Activated T-helper 1 cell treated with anti-CD3 and anti-CD28 coated beads, Interleukin-2, amount 50 U/mL, for 16 hours (primary cell): ENCODE measurements around the gene VWA2.

Experiments
- DNase-seq, 2 donors: peaks; one replicate each; pipeline ENCODE4 v3.0.0-alpha.2; 2020; ENCODE audit warnings: low read depth in 1 of 2, low spot score in 1 of 2

The VWA2 gene

DNA sequence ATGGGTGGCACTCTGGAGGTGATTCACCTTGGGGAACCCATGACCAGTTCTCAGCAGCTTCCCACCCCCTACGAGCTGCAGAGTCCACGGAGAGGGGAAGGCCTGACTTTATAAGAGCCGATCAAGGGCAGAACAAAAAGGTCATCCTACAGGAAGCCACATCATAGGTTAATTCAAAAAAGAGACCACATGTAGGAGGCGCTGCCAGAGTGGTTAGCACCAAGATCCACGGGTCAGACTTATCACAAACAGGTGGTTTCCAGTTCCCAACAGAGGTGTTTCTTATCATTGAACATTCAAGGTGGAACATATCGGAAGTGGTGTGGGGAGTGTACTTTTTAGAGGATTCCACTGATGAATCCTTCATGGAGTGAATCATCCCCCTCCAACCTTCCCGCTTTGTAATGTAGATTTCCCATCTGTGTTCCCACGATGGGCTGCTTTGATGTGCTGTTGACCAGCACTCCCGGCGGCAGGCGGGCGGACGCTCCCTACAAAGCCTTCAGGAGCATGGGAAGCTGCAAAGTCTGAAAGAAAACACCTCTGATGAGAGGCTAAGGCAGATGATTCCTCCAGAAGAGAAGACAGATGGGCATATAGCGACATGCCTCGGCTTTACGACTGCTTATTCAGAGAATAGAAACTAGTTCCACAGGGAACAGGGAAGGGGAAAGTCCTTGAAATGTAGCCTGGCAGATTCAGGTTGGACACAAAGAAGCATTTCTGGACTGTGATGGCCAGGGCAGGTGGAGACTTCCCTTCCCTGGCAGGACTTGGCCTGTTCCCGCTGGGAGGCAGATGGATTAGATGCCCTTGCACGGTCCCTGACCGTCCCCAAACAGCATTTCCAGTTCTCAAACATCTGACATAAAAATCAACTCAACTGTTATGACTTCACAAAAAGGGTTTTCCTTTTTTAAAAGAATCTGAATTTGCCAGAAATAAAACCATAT is 98.7 kb downstream of the VWA2 start:
- DNase-seq = no peak

DNA sequence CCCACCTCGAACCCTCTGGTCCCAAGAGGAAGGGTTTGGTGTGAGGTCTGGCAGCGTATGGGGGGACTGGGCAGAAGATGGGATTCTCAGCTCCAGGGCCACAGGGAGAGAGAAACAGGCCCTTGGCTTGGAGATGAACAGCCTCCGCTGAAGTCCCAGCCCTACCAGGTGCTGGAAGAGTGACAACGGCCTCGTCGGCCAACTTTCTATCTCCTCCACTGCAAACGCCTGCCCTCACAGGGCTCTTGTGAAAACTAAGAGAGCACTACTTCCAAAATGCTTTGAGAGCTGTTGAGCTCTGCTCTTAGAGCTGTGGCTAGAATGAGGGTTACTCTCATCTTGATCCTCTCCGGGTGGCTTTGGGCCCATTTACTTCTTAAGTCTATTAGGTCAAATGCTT is 101.8 kb downstream of the VWA2 start:
- no peak for DNase-seq
